ENCODE data around the gene GPR17.
A peak's percentile ranks its signal among the peaks of the same experiment; 100 is the strongest.

The GPR17 gene

GRCh38 chr2:127674241-127675209, 28.6 kb downstream of the GPR17 start:
- H3K4me3 ChIP-seq (replicated peaks; ENCODE audit: low read depth, low read length), result peak overlapping the region; percentile 28
- no peak for DNase-seq (ENCODE audit: extremely low read depth, low read depth)
- TF ChIP-seq CTCF (IDR thresholded peaks at IDR 0.05; ENCODE audit: low read depth, low read length, missing control alignments), result no peak

GRCh38 chr2:127675331-127676261, 29.6 kb downstream of the GPR17 start, which contains the start of gene LIMS2:
LIMS2 (minus strand) TSS chr2:127675530; CDS start chr2:127675024, 506 bp downstream.
- TF ChIP-seq CTCF (IDR thresholded peaks at IDR 0.05; ENCODE audit: low read depth, low read length, missing control alignments), result no peak
- peak within 1 kb of the TSS; percentile 37 for H3K4me3 ChIP-seq (replicated peaks; ENCODE audit: low read depth, low read length)
- no peak for DNase-seq (ENCODE audit: extremely low read depth, low read depth)

GRCh38 chr2:127676906-127677305, 31.0 kb downstream of the GPR17 start:
- H3K4me3 ChIP-seq (replicated peaks; ENCODE audit: low read depth, low read length), result no peak overlapping the region
- no peak for TF ChIP-seq CTCF (IDR thresholded peaks at IDR 0.05; ENCODE audit: low read depth, low read length, missing control alignments)
- no peak for DNase-seq (ENCODE audit: extremely low read depth, low read depth)

GRCh38 chr2:127678531-127678930, 32.6 kb downstream of the GPR17 start:
- no peak for TF ChIP-seq CTCF (IDR thresholded peaks at IDR 0.05; ENCODE audit: low read depth, low read length, missing control alignments)
- no peak overlapping the region for H3K4me3 ChIP-seq (replicated peaks; ENCODE audit: low read depth, low read length)
- DNase-seq (ENCODE audit: extremely low read depth, low read depth), result no peak

- TF ChIP-seq CTCF (IDR thresholded peaks at IDR 0.05; ENCODE audit: low read depth, low read length, missing control alignments), result no peak
- DNase-seq (ENCODE audit: extremely low read depth, low read depth), result no peak
- H3K4me3 ChIP-seq (replicated peaks; ENCODE audit: low read depth, low read length), result no peak overlapping the region
These were observed 33.0 kb downstream of the GPR17 start for GRCh38 chr2:127678991-127679390.

GRCh38 chr2:127679680-127680361, 33.9 kb downstream of the GPR17 start:
- no peak overlapping the region for H3K4me3 ChIP-seq (replicated peaks; ENCODE audit: low read depth, low read length)
- no peak for DNase-seq (ENCODE audit: extremely low read depth, low read depth)
- no peak for TF ChIP-seq CTCF (IDR thresholded peaks at IDR 0.05; ENCODE audit: low read depth, low read length, missing control alignments)
